Subcutaneous adipose tissue (tissue), 4 donors: ENCODE data around the gene CRYBA1. TPM values are rescaled to one million over a fixed set of nuclear protein-coding genes. Genes with fewer than 3 reads are reported as not detected.

ENCODE experiments used
- CTCF ChIP-seq: fragments of 450-650 bp; IDR thresholded peaks from one replicate; pipeline ENCODE4 v1.5.1; 2016; ENCODE audit warnings: low read depth, mild to moderate bottlenecking, control low read depth, antibody characterized with exemption, moderate library complexity
- total RNA-seq, 4 donors: library from RNA; depleted of rRNA; stranded (reverse); fragments of >200 nt; gene quantifications; one replicate each; pipeline ENCODE4 v1.1.0, GENCODE V29; 2016

The CRYBA1 gene
- total RNA-seq, 4 donors from 2014 or later = not detected

GRCh38 chr17:29299031-29299430 lies 52.4 kb downstream of the CRYBA1 start:
- no peak for TF ChIP-seq CTCF

GRCh38 chr17:29303386-29303785 lies 56.7 kb downstream of the CRYBA1 start:
- no peak for TF ChIP-seq CTCF

Other genes starting within 250 kb of the CRYBA1 start
- gene SEZ6, start 240.8 kb upstream of the CRYBA1 start, total RNA-seq = not detected
- gene PIPOX, start 203.7 kb upstream of the CRYBA1 start, total RNA-seq = 1 to 10 TPM in 3 of 4 donors, under 1 TPM in 1; 0.98 to 4.3 (median 1.5) TPM
- 10 to 100 TPM; 14.5 to 72.3 (median 50.8) TPM for gene MYO18A, start 66.5 kb upstream of the CRYBA1 start, total RNA-seq
- gene NUFIP2, start 47.3 kb downstream of the CRYBA1 start, total RNA-seq = 10 to 100 TPM; 32.4 to 45.2 (median 39.4) TPM
- gene TAOK1, start 143.5 kb downstream of the CRYBA1 start, total RNA-seq = 100 to 1,000 TPM in 1 of 4 donors, 10 to 100 TPM in 3; 64.8 to 106 (median 79.1) TPM